GM12864 (cell line): Measurements from ENCODE around the gene MYG1.

Source experiments
- DNase-seq: peaks from one replicate; pipeline ENCODE4 v3.0.0-alpha.2; 2011; ENCODE audit warnings: low read depth
- H3K4me3 ChIP-seq: 2 replicates; pipeline ENCODE4 v1.5.1; 2011; ENCODE audit warnings: mild to moderate bottlenecking, low read depth, low read length, control low read depth
- CTCF ChIP-seq: IDR thresholded peaks from 2 replicates; pipeline ENCODE4 v1.5.1; 2011; ENCODE audit warnings: low read depth, mild to moderate bottlenecking, moderate library complexity, low read length, control low read depth, inconsistent platforms; ENCODE audit errors: missing control alignments

Gene MYG1

GRCh38 chr12:53336181-53336681 lies 36.7 kb downstream of the MYG1 start, which contains the start of gene SP7:
Gene SP7 (minus strand): TSS chr12:53336354. CDS start chr12:53335646, 708 bp downstream.
- DNase-seq: no peak
- no peak within 1 kb of the TSS for H3K4me3 ChIP-seq
- TF ChIP-seq CTCF: no peak

DNA sequence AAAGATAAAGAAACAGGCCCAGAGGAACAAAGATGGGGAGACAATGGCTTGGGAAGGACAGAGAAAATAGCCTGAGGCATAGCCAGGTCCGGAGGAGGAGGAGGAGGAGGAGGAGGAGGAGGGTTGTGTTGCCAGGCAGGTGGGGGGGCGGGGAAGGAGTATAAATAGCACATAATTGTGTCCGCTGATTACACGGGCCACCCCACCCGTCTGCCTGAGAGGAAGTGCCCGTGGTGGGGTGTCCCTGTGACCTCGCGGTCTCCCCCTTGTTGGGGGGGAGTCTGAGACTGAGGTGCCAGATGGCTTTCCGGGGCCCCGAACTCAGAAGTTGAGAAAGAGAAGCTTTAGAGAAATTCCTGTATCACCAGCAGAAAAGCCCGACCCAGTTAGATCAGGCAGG lies 38.5 kb downstream of the MYG1 start:
- H3K4me3 ChIP-seq: no peak overlapping the region
- TF ChIP-seq CTCF: no peak
- no peak for DNase-seq

DNA sequence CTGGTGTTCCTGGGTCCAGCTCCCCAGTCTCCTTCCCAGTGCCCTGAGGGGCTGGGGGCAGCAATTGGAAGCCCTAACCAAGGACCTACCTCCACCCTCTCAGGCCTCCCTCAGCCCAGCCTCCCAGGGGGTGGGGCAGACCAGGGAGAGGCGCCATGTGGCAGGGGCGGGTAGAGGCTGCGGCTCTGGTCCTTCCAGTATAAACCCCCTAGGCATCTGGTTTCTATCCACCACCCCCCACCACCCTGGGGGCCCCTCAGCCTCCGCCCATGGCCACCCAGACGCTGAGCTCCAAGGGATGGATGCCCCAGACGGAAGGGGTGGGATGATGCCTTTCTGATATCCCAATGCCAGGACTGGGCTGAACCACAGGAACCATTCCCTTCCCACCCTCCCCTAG lies 39.4 kb downstream of the MYG1 start:
- no peak overlapping the region for H3K4me3 ChIP-seq
- no peak for DNase-seq
- TF ChIP-seq CTCF: no peak

DNA sequence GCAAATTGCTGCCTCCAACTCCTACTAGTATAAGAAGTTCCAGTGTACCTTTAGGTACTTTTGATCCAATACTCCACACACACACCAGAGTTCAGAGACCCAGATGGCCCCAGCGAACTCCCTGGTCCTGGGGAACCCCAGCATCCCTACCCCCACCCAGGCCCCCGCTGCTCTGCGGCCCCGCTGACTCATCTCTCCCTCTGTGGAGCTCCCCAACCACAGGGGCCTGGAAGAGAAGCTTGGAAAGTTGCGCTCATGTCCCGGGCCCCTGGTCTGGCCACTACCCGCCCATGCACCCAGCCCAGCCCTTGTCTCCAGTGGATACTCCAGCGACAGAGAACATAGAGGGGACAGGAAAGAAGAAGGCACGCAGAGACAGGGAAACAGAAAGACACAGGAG lies 40.9 kb downstream of the MYG1 start:
- H3K4me3 ChIP-seq: no peak overlapping the region
- no peak for TF ChIP-seq CTCF
- DNase-seq: no peak

GRCh38 chr12:53343449-53343848 lies 44.0 kb downstream of the MYG1 start:
- no peak overlapping the region for H3K4me3 ChIP-seq
- DNase-seq: no peak
- no peak for TF ChIP-seq CTCF

DNA sequence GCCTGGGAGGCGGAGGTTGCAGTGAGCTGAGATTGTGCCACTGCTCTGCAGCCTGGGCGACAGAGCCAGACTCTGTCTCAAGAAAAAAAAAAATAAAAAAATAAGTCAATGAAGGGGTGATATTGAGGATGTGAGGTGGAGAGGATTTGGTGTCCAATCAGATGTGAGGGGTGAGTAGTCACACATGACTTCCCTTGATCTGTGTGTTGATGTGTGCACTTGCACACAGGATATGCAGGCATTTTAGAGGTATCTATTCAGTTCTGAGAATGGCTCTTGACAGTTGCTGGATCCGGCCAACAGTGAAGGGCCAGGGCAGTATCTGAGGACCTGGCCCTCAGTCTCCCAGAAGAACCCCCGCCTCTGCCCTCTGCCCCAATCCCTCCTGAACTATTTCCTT lies 44.5 kb downstream of the MYG1 start:
- no peak for TF ChIP-seq CTCF

GRCh38 chr12:53344487-53344823 lies 45.0 kb downstream of the MYG1 start:
- no peak for TF ChIP-seq CTCF
- no peak for DNase-seq
- no peak overlapping the region for H3K4me3 ChIP-seq

More for the DNA sequence above, 44.5 kb downstream of the MYG1 start:
- H3K4me3 ChIP-seq: no peak overlapping the region
- no peak for DNase-seq
